Measurements from ENCODE around the gene SH3RF2.

DNA sequence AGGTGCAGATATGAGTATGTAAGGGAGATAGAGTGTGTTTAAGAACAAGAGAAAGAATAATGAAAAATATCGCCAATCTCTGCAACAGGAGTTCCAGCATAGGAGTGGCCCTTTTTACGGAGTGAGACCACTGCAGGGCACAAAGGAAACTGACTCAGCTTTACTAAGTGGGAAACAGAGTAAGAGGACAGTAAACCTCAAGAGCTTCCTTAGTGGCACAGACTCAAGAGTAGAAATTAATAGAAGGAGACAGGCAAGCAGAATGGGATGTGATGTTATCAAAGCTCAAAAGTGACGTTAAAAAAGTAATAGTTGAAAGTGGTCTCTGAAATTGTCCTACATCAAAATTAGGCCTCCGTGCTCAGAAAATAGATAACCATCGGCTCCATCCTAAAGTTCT, 2.1 kb upstream of the SH3RF2 start:
- no peak for TF ChIP-seq POLR2AphosphoS5 (IDR thresholded peaks at IDR 0.05; ENCODE audit: borderline replicate concordance, low read depth, low read length)
- no peak for TF ChIP-seq EZH2 (IDR thresholded peaks at IDR 0.05)
